GM06990 (cell line): Measurements from ENCODE around the gene SIGMAR1.

Source experiments
- DNase-seq: peaks from one replicate; pipeline ENCODE4 v3.0.0-alpha.2; 2011; ENCODE audit not compliant: insufficient read length; ENCODE audit errors: extremely low read depth
- H3K27me3 ChIP-seq: replicated peaks from 2 replicates; pipeline ENCODE4 v1.6.0; 2011; ENCODE audit warnings: low read length; ENCODE audit not compliant: control insufficient read depth, insufficient read depth
- H3K36me3 ChIP-seq: 2 replicates; pipeline ENCODE4 v1.5.1; 2011; ENCODE audit warnings: low read length; ENCODE audit not compliant: control insufficient read depth, insufficient read depth
- H3K4me3 ChIP-seq: replicated peaks from 2 replicates; pipeline ENCODE4 v1.5.1; 2011; ENCODE audit warnings: low read depth, mild to moderate bottlenecking, control low read depth, low read length
- CTCF ChIP-seq: IDR thresholded peaks from 2 replicates; pipeline ENCODE4 v1.5.1; 2011; ENCODE audit warnings: low read length, control low read depth, mild to moderate bottlenecking, inconsistent platforms; ENCODE audit not compliant: insufficient read depth, poor library complexity, severe bottlenecking

Gene SIGMAR1

GRCh38 chr9:34594177-34594576 lies 43.4 kb downstream of the SIGMAR1 start:
- TF ChIP-seq CTCF = no peak
- no peak overlapping the region for H3K4me3 ChIP-seq
- DNase-seq = no peak
- H3K36me3 ChIP-seq = no peaks in the 10 kb centered on the region
- H3K27me3 ChIP-seq = peaks cover 4% of the 10 kb centered on the region

GRCh38 chr9:34592895-34593601 lies 44.5 kb downstream of the SIGMAR1 start:
- H3K4me3 ChIP-seq = no peak overlapping the region
- no peak for TF ChIP-seq CTCF
- peaks cover 7% of the 10 kb centered on the region for H3K27me3 ChIP-seq
- no peaks in the 10 kb centered on the region for H3K36me3 ChIP-seq
- no peak for DNase-seq

GRCh38 chr9:34591917-34592866 lies 45.4 kb downstream of the SIGMAR1 start:
- DNase-seq = no peak

GRCh38 chr9:34591248-34591916 lies 46.2 kb downstream of the SIGMAR1 start:
- peak; percentile 96 for TF ChIP-seq CTCF
- Histone ChIP-seq H3K4me3 (no peak overlapping the region; the same call in 1 of the 2 replicates), H3K36me3 (no peaks in the 10 kb centered on the region), H3K27me3 (peaks cover 10% of the 10 kb centered on the region)
- peak; percentile 75 for DNase-seq

More at GRCh38 chr9:34591917-34592866, 45.4 kb downstream of the SIGMAR1 start:
- Histone ChIP-seq H3K4me3 (no peak overlapping the region), H3K36me3 (no peaks in the 10 kb centered on the region), H3K27me3 (peaks cover 10% of the 10 kb centered on the region)
- no peak for TF ChIP-seq CTCF

GRCh38 chr9:34590381-34591247 lies 47.0 kb downstream of the SIGMAR1 start:
- DNase-seq = peak; percentile 16
- Histone ChIP-seq H3K4me3 (no peak overlapping the region; the same call in 1 of the 2 replicates), H3K36me3 (no peaks in the 10 kb centered on the region), H3K27me3 (peaks cover 13% of the 10 kb centered on the region)
- no peak for TF ChIP-seq CTCF
